GM12878 (cell line): Measurements from ENCODE around the gene TK1. TPM values are rescaled to one million over a fixed set of nuclear protein-coding genes. Genes with fewer than 3 reads are reported as not detected.

Source experiments
- BACH1 ChIP-seq: fragments of 450-650 bp; IDR thresholded peaks from 2 replicates; pipeline ENCODE4 v1.6.1; 2017; ENCODE audit warnings: mild to moderate bottlenecking, borderline replicate concordance
- BMI1 ChIP-seq: fragments of 450-650 bp; IDR thresholded peaks from 2 replicates; pipeline ENCODE4 v1.6.1; 2016; ENCODE audit warnings: mild to moderate bottlenecking, moderate library complexity, borderline replicate concordance
- CHD1 ChIP-seq: IDR thresholded peaks from 2 replicates; pipeline ENCODE4 v1.6.1; 2012; ENCODE audit warnings: low read depth, low read length, improper control_type of control experiment
- E2F8 ChIP-seq: fragments of 450-650 bp; IDR thresholded peaks from 2 replicates; pipeline ENCODE4 v1.6.1; 2018; ENCODE audit warnings: mild to moderate bottlenecking, low read depth, moderate library complexity; ENCODE audit not compliant: partially characterized antibody
- MTA3 ChIP-seq: IDR thresholded peaks from 2 replicates; pipeline ENCODE4 v1.6.1; 2012; ENCODE audit warnings: low read length, inconsistent platforms, borderline replicate concordance
- NFIC ChIP-seq: IDR thresholded peaks from 2 replicates; pipeline ENCODE4 v1.6.1; 2012; ENCODE audit warnings: low read depth, mild to moderate bottlenecking, inconsistent platforms, low read length, moderate library complexity
- NRF1 ChIP-seq: conservative IDR thresholded peaks from 2 replicates; pipeline ENCODE4 v1.6.1; 2011; ENCODE audit warnings: mild to moderate bottlenecking, low read depth, low read length, improper control_type of control experiment
- PKNOX1 ChIP-seq: fragments of 450-650 bp; IDR thresholded peaks from 2 replicates; pipeline ENCODE4 v1.6.1; 2016; ENCODE audit warnings: mild to moderate bottlenecking
- POLR2A ChIP-seq: IDR thresholded peaks from 2 replicates; pipeline ENCODE4 v1.6.1; 2011; ENCODE audit warnings: low read depth, mild to moderate bottlenecking, low read length
- POLR2AphosphoS2 ChIP-seq: IDR thresholded peaks from 2 replicates; pipeline ENCODE4 v1.6.1; 2011; ENCODE audit warnings: low read depth, mild to moderate bottlenecking, low read length, improper control_type of control experiment, moderate library complexity
- POU2F2 ChIP-seq: IDR thresholded peaks from 3 replicates; pipeline ENCODE4 v1.6.1; 2011; ENCODE audit warnings: low read depth, mild to moderate bottlenecking, low read length, borderline replicate concordance
- RAD21 ChIP-seq: IDR thresholded peaks from 2 replicates; pipeline ENCODE4 v1.6.1; 2011; ENCODE audit warnings: mild to moderate bottlenecking, low read depth, low read length, moderate library complexity; ENCODE audit not compliant: insufficient read depth
- RCOR1 ChIP-seq: conservative IDR thresholded peaks from 2 replicates; pipeline ENCODE4 v1.6.1; 2012; ENCODE audit warnings: low read depth, low read length, improper control_type of control experiment
- RELB ChIP-seq: fragments of 450-650 bp; IDR thresholded peaks from 2 replicates; pipeline ENCODE4 v1.6.1; 2017; ENCODE audit warnings: low read depth, mild to moderate bottlenecking, moderate library complexity
- SMAD5 ChIP-seq: IDR thresholded peaks from 2 replicates; pipeline ENCODE4 v1.6.1; 2016; ENCODE audit warnings: antibody characterized with exemption, low read depth
- SPI1 ChIP-seq: IDR thresholded peaks from 2 replicates; pipeline ENCODE4 v1.6.1; 2011; ENCODE audit warnings: low read depth, mild to moderate bottlenecking, low read length, moderate library complexity, borderline replicate concordance; ENCODE audit not compliant: insufficient read depth
- SUZ12 ChIP-seq: fragments of 200-600 bp; sonication (generic); IDR thresholded peaks from one replicate; pipeline ENCODE4 v1.6.1; 2018; ENCODE audit warnings: antibody characterized with exemption, mild to moderate bottlenecking; ENCODE audit not compliant: unreplicated experiment
- USF1 ChIP-seq: IDR thresholded peaks from 2 replicates; pipeline ENCODE4 v1.6.1; 2011; ENCODE audit warnings: borderline replicate concordance, low read depth, mild to moderate bottlenecking, moderate library complexity, mixed read lengths, low read length; ENCODE audit not compliant: insufficient read depth; ENCODE audit errors: extremely low read length
- YBX1 ChIP-seq: fragments of 450-650 bp; IDR thresholded peaks from 2 replicates; pipeline ENCODE4 v1.6.1; 2016; ENCODE audit warnings: antibody characterized with exemption
- ZBTB33 ChIP-seq: fragments of 450-650 bp; IDR thresholded peaks from 2 replicates; pipeline ENCODE4 v1.6.1; 2017; ENCODE audit warnings: mild to moderate bottlenecking
- ZSCAN29 ChIP-seq: fragments of 450-650 bp; IDR thresholded peaks from 2 replicates; pipeline ENCODE4 v1.6.1; 2017; ENCODE audit warnings: mild to moderate bottlenecking, moderate library complexity
- polyA plus RNA-seq, 11 experiments: library from polyadenylated mRNA; depleted of rRNA in 4 of 11; unstranded in 6 of 11; stranded (reverse) in 5 of 11; fragments of >200 nt; fragmentation: Nextera tagmentation in 4 of 11; fragmentation: Illumina TruSeq in 1 of 11; extraction: Ambion mirVana in 4 of 11; extraction: Trizol in 1 of 11; gene quantifications; 1 replicate in 1 of 11; 2 replicates in 10 of 11; pipeline versions ENCODE4 v1.2.1 to v1.2.3, GENCODE V29; 2011 to 2016; ENCODE audit warnings: inconsistent platforms in 2 of 11, missing spikeins in 2 of 11, low read depth in 1 of 11
- total RNA-seq, 4 experiments: library from RNA; depleted of rRNA in 3 of 4; stranded (reverse); fragments of >200 nt in 3 of 4; fragmentation: Illumina TruSeq in 1 of 4; extraction: Trizol in 1 of 4; gene quantifications; 2 replicates each; pipeline versions ENCODE4 v1.2.1 to v1.2.3, GENCODE V29; 2013 to 2021

TK1 gene
- total and polyA plus RNA-seq, 10 of the 15 experiments (the other 5 are each of a cell fraction or from before 2014, with no cell fraction given) = 4.6 to 175 (median 77.9) TPM

- TF ChIP-seq BACH1 = no peak
- TF ChIP-seq SMAD5 = 0 out of 2 replicates have a peak, but pooled peaks have one; percentile 35
- no peak for TF ChIP-seq NRF1
- no peak for TF ChIP-seq RAD21
- peak; percentile 87 for TF ChIP-seq POLR2A
- TF ChIP-seq BMI1 = no peak
- TF ChIP-seq ZBTB33 = no peak
- no peak for TF ChIP-seq CHD1
- no peak for TF ChIP-seq RELB
- peak; percentile 79 for TF ChIP-seq PKNOX1
- no peak for TF ChIP-seq RCOR1
- no peak for TF ChIP-seq NFIC
- peak; percentile 83; the same call in 1 of the 2 replicates for TF ChIP-seq POLR2AphosphoS2
- no peak for TF ChIP-seq MTA3
- no peak for TF ChIP-seq YBX1
- TF ChIP-seq E2F8 = no peak
- TF ChIP-seq SUZ12 = no peak
- no peak for TF ChIP-seq ZSCAN29
- no peak for TF ChIP-seq SPI1
- no peak for TF ChIP-seq USF1
- 0 out of 3 replicates have a peak, but pooled peaks have one; percentile 13 for TF ChIP-seq POU2F2
These were observed 46.4 kb downstream of the TK1 start (continued) for GRCh38 chr17:78140169-78141051.
